ENCODE measurements around the gene RPTOR.

GRCh38 chr17:80695979-80696378 is 151.3 kb downstream of the RPTOR start:
- TF ChIP-seq CTCF (IDR thresholded peaks at IDR 0.05; ENCODE audit: insufficient read depth, low read depth, low read length) (no peak), EZH2 (IDR thresholded peaks at IDR 0.05; ENCODE audit: insufficient read depth, low read length) (no peak)
